ENCODE measurements around the gene PRODH2.
"Not testable (repeated sequence)": the region's sequence is repeated elsewhere in the genome, so short reads cannot be mapped to it uniquely, and the experiment has no call there.

- not testable (repeated sequence) for TF ChIP-seq CTCF, POLR2A, POLR2AphosphoS5, EP300 (IDR thresholded peaks at IDR 0.05)
Measured at GRCh38 chr19:35836096-35836495, 23.5 kb upstream of the PRODH2 start.
